NCI-H524 (cell line): ENCODE results near the gene SLX4IP.

Experiments used
- DNase-seq, 2 experiments: peaks; one replicate each; lab custom pipeline; 2025; lab: John Stamatoyannopoulos, UW

Gene SLX4IP

GRCh38 chr20:10466325-10466724 lies 31.2 kb downstream of the SLX4IP start:
- no peak for DNase-seq

DNA sequence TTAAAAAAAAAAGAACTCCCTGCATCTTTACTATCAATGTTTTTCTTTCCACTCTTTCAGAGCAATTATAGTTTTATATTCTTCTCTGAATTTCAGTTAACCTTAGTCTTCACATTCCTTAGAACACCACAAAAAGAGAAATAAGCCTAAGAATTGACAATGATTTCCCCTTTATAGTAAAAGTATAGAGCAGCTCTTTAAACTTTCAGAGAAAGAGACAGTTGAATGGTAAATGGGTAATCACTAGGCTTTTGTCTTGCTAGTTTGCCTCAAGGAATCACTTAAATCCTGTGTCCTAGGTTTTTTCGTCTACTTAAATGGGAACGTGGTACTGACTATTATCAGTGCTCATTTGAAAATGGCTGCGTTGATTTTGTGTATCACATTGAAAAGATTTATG lies 31.8 kb downstream of the SLX4IP start:
- no peak for DNase-seq

- DNase-seq: no peak
Observed at GRCh38 chr20:10467681-10468339, 32.7 kb downstream of the SLX4IP start.

GRCh38 chr20:10468340-10468845 lies 33.3 kb downstream of the SLX4IP start:
- no peak for DNase-seq

GRCh38 chr20:10469056-10469455 lies 34.0 kb downstream of the SLX4IP start:
- DNase-seq: no peak

DNA sequence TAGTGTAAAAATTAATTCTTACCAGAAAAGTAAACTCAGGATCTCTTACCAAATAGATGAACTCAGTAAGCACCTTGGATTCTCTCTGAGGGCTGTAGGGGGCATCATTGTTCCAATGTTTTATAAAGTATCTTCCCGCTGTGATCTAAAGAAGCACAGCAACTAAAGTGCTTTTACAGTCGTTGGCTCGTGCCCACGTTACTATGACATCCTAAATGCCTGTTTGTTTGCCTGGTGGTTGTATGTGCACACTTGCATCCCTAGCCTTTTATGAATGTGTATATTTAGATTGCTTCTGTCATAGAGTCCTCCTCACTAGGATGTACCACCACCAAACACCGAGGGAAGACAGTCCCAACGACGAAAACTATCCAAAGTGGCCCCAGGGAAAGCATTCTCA lies 34.5 kb downstream of the SLX4IP start:
- DNase-seq: peak; percentile 68 to 83

DNA sequence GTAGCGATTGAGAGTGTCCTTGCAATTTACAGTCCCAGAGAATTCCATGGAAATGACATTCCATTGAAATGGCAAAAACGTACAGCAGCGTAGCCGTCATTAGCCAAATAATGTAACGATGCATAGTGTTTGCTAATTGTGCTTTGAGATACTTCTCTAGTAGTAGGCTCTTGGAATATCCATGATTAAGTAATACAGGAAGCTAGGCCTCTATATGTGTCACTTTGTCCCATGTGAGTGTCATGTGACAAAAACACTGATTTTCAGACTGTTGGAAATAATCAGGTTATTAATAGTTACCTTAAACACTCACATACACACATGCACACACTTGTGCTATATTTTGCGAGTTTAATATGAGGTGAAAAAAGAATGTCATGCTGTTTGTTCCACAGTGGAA lies 35.2 kb downstream of the SLX4IP start:
- DNase-seq: no peak

DNA sequence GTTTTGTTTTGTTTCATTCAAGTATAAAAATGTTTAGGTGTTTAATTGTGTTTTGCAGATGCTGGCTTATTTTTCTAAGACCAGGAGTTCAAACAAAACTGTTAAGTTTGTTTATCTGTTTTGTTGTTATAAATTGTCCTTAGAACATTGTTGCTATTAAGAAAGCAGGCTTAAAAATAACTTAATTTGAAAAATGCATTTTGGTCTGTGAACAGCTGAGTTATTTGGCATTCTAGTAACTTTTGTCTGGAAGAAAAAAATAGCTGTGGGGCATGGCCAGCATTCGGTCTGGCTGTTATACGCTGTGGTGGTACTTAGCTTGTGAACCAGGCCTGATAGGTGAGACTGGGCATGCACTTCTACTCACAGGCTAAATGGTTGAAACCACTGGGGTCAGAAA lies 37.8 kb downstream of the SLX4IP start:
- no peak for DNase-seq

- no peak for DNase-seq
Observed at GRCh38 chr20:10474606-10475184, 39.6 kb downstream of the SLX4IP start.

GRCh38 chr20:10475225-10475624 lies 40.1 kb downstream of the SLX4IP start:
- no peak for DNase-seq

DNA sequence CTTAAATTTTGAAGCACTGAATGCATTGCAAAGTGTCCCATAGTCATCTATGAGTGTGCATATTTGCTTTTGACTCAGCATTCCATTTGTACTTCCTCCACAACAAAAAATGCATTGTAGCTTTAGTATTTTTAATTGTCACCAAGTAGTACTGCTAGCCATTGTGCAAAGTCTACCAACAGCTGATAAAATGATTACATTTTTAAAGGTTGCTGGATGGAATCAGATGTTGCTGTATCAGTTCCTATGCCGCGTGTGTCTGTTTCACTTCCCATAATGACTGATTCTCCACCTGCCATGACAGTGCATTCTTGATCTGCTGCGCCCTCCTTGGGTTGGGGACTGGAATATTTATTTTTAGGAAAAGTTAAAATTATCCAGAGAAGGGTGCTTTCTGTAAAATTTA lies 41.2 kb downstream of the SLX4IP start:
- DNase-seq: no peak

DNA sequence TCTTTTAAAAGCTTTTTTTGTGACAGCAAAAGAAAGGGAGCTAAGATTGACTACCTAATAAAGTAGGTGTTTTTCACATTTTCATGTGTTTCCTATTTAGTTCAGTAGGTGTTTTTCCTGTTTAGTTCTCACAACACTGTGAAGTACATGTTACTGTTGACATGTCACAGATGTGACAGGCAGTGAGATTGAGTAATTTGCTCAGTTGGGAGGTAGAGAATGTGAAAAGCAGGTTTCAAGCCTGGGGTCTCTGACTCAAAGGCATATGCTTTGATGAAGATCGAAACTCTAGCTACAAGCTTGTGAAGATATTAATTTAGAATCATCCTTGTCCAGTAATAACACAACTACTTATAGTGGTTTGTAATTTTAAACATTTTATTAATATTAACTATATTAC lies 43.1 kb downstream of the SLX4IP start:
- DNase-seq: no peak

DNA sequence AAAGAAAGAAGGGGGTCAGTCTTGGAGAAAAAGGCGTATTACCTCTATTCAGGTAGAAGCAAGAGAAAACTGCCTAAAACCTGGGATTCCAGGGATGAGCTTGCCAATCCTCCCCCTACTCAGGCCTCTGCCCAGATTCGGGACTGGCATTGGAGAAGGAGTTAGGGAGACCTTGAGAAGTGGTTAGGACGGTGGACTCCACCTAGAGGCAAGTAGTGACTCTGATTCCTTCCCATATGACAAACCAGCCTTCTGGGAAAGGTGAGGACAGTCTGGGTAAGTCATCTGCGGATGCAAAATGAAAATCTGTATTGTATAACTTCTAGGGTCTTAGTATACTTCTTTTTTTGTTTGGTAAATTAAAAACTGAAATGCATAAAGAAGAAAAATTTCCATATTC lies 43.8 kb downstream of the SLX4IP start:
- peak in 1 of 2 experiments; percentile 10 for DNase-seq

GRCh38 chr20:10481676-10482075 lies 46.6 kb downstream of the SLX4IP start:
- peak; percentile 67 to 87 for DNase-seq

DNA sequence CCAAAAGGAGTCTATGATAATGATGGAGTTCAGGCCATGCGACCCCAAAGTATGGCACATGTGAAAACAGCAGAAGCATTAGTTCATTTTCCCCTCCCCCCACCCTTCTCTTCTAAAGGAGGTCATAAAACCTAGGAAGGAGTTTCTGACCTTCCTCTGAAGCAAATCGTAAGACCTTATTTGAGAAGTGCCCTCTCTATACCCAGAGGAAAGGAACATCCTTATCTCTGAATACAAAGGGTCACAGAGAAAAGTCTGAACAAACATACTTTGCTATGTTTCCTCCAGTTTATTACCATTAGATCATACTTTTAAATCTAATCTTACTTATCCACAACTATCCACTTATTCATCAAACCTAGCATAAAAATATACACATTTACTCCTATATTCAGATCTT lies 48.6 kb downstream of the SLX4IP start:
- DNase-seq: no peak

- DNase-seq: peak in 1 of 2 experiments; percentile 9
Observed at GRCh38 chr20:10487142-10488136, 52.3 kb downstream of the SLX4IP start.

DNA sequence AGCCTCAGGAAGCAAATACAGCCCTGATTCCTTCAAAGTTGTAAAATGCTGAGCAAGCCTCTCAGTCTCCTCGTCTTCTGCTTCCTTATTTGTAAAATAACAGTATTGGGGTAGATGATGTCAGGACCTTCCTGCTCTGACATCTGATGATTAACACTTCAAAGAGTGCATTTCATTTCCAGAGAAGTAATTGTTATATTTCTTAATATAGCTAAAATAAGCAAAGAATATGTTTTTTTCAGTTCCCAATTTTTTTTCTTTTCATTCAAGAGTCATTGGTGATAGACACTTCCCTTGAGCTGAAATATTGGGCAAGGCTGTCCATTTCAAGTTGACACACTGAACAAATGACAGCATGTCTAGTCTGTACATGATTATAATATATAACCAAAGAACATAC lies 53.4 kb downstream of the SLX4IP start:
- no peak for DNase-seq

- DNase-seq: no peak
Observed at GRCh38 chr20:10489853-10490252, 54.7 kb downstream of the SLX4IP start.

DNA sequence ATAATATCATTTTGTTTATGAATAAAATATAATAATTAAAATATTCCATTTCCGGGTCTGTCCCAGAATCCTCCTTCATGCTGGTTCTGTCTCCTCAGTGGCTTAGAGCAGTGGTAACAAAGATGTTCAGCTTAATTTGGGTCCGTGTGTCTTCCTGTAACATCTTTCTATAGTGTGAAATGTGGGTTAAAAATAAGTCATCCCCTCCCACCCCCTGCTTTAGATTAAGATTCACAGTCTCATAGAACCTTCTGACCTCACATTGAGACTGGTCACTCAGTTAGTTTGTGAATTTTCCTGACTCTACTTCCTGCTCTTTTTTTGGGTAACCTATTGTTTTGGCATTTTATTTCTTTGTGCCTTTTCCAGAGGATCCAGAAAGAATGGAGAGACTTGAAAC lies 55.2 kb downstream of the SLX4IP start:
- DNase-seq: no peak

GRCh38 chr20:10490706-10491105 lies 55.6 kb downstream of the SLX4IP start:
- no peak for DNase-seq

DNA sequence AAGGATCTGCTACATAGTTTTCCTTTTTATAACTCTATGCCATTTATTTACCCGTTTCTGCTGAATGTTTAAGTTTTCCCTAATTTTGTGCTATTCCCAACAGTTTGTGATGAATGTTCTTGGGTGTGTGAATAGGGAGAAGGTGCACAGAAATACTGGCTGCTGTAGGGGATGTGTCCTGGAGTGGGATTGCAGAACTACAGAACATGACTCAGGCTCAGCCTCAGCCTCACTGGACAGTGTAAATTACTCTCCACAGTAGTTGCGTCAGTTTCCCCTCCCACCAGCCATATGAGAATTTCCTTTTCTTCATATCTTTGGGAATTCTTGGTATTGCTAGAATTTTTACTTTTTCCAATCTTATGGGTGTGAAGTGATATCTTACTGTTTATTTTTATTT lies 57.0 kb downstream of the SLX4IP start:
- DNase-seq: no peak

- DNase-seq: no peak
Observed at GRCh38 chr20:10492844-10493243, 57.7 kb downstream of the SLX4IP start.

DNA sequence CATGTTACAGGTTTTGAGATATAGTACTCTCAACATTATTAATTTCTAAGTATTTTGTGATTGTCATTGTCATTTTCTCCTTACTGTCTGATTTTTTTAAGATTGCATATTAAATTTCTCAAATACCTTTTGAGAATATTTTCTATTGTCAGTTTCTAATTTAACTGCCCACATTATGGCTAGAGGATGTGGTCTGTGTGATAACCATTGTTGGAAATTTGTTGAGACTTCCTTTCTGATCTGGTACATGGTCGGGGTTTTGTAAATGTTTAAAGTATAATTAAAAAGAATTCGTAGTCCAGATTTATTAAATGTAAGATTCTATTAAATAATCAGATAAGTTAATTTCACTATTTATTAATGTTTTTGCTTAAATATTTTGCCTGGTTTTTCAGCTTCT lies 60.1 kb downstream of the SLX4IP start:
- DNase-seq: no peak
